Hepatocyte (in vitro differentiated cells): ENCODE data around the gene MND1. TPM values are rescaled to one million over a fixed set of nuclear protein-coding genes. Genes with fewer than 3 reads are reported as not detected.
"Not testable (repeated sequence)": the region's sequence is repeated elsewhere in the genome, so short reads cannot be mapped to it uniquely, and the experiment has no call there.

Experiments
- DNase-seq: peaks from one replicate; pipeline ENCODE4 v3.0.0-alpha.2; 2016; ENCODE audit warnings: low spot score
- H2AFZ ChIP-seq: fragments of 200-600 bp; sonication (generic); 2 replicates; pipeline ENCODE4 v1.6.0; 2016; ENCODE audit warnings: antibody characterized with exemption, mild to moderate bottlenecking
- H3K27ac ChIP-seq: fragments of 200-600 bp; sonication (generic); 2 replicates; pipeline ENCODE4 v1.5.1; 2016; ENCODE audit warnings: mild to moderate bottlenecking
- H3K27me3 ChIP-seq: fragments of 200-600 bp; sonication (generic); 2 replicates; pipeline ENCODE4 v1.6.1; 2016
- H3K36me3 ChIP-seq: fragments of 200-600 bp; sonication (generic); replicated peaks from 2 replicates; pipeline ENCODE4 v1.5.1; 2016; ENCODE audit warnings: low read depth; ENCODE audit not compliant: insufficient read depth
- H3K4me1 ChIP-seq: fragments of 200-600 bp; sonication (generic); 2 replicates; pipeline ENCODE4 v1.5.1; 2016; ENCODE audit warnings: mild to moderate bottlenecking, moderate library complexity; ENCODE audit not compliant: insufficient read depth
- H3K4me2 ChIP-seq: fragments of 200-600 bp; sonication (generic); 2 replicates; pipeline ENCODE4 v1.6.0; 2016
- H3K4me3 ChIP-seq: fragments of 200-600 bp; sonication (generic); 2 replicates; pipeline ENCODE4 v1.5.1; 2016; ENCODE audit warnings: mild to moderate bottlenecking
- H3K79me2 ChIP-seq: fragments of 200-600 bp; sonication (generic); 2 replicates; pipeline ENCODE4 v1.6.0; 2017; ENCODE audit warnings: mild to moderate bottlenecking
- H3K9me2 ChIP-seq: fragments of 200-600 bp; sonication (generic); replicated peaks from 2 replicates; pipeline ENCODE4 v1.6.0; 2017; ENCODE audit warnings: mild to moderate bottlenecking; ENCODE audit not compliant: insufficient read depth
- H3K9me3 ChIP-seq: fragments of 200-600 bp; sonication (generic); 2 replicates; pipeline ENCODE4 v1.5.1; 2016; ENCODE audit warnings: low read depth, mild to moderate bottlenecking
- H4K20me1 ChIP-seq: fragments of 200-600 bp; sonication (generic); 2 replicates; pipeline ENCODE4 v1.6.0; 2016; ENCODE audit warnings: mild to moderate bottlenecking; ENCODE audit not compliant: insufficient read depth, poor library complexity, severe bottlenecking
- CTCF ChIP-seq: fragments of 200-600 bp; sonication (generic); IDR thresholded peaks from 2 replicates; pipeline ENCODE4 v1.5.1; 2016; ENCODE audit warnings: antibody characterized with exemption, mild to moderate bottlenecking; ENCODE audit not compliant: poor library complexity
- EZH2 ChIP-seq: fragments of 200-600 bp; sonication (generic); IDR thresholded peaks from 2 replicates; pipeline ENCODE4 v1.6.1; 2016; ENCODE audit warnings: antibody characterized with exemption, mild to moderate bottlenecking, borderline replicate concordance
- EZH2phosphoT487 ChIP-seq: fragments of 200-600 bp; sonication (generic); IDR thresholded peaks from one replicate; pipeline ENCODE4 v1.6.1; 2018; ENCODE audit warnings: antibody characterized with exemption, mild to moderate bottlenecking, low read depth, moderate library complexity; ENCODE audit not compliant: unreplicated experiment, severe bottlenecking
- WGBS: methylation state at CpG from one replicate; pipeline ENCODE4 v1.1.6; 2016; ENCODE audit warnings: low lambda C conversion rate; ENCODE audit errors: missing lambda C conversion rate; 5-methylcytosine and 5-hydroxymethylcytosine counted together
- polyA plus RNA-seq: library from polyadenylated mRNA; unstranded; fragments of >200 nt; fragmentation: Nextera tagmentation; extraction: Ambion mirVana; gene quantifications from 2 replicates; pipeline ENCODE4 v1.2.1, GENCODE V29; 2016
- total RNA-seq: library from RNA; depleted of rRNA; stranded (reverse); fragments of >200 nt; gene quantifications from 2 replicates; pipeline ENCODE4 v1.2.3, GENCODE V29; 2014

MND1 gene
- total and polyA plus RNA-seq, 2 experiments from 2014 or later: 2.2 to 4.3 TPM

- no peak overlapping the region for H2AFZ ChIP-seq
- H3K4me3 ChIP-seq: no peak overlapping the region
- H3K27ac ChIP-seq: peak overlapping the region; percentile 53
- no peaks in the 10 kb centered on the region for H3K9me3 ChIP-seq
- DNase-seq: no peak
- H3K9me2 ChIP-seq: no peaks in the 10 kb centered on the region
- TF ChIP-seq CTCF (no peak), EZH2 (no peak), EZH2phosphoT487 (no peak)
- H3K4me2 ChIP-seq: no peak overlapping the region
- no peaks in the 10 kb centered on the region for H4K20me1 ChIP-seq
- WGBS: 100% methylated on average over 1 of the region's 1 CpG
- no peaks in the 10 kb centered on the region for H3K27me3 ChIP-seq
- H3K79me2 ChIP-seq: no peaks in the 10 kb centered on the region
- H3K36me3 ChIP-seq: no peaks in the 10 kb centered on the region
- peaks cover 12% of the 10 kb centered on the region for H3K4me1 ChIP-seq
These were observed 104.8 kb downstream of the MND1 start for GRCh38 chr4:153449338-153449737.

- Histone ChIP-seq H3K4me3 (no peak overlapping the region), H3K27me3 (no peaks in the 10 kb centered on the region), H3K36me3 (no peaks in the 10 kb centered on the region), H3K79me2 (no peaks in the 10 kb centered on the region), H3K27ac (no peak overlapping the region), H3K4me1 (peaks cover 12% of the 10 kb centered on the region), H3K9me3 (no peaks in the 10 kb centered on the region), H3K4me2 (no peak overlapping the region), H3K9me2 (no peaks in the 10 kb centered on the region), H2AFZ (no peak overlapping the region), H4K20me1 (no peaks in the 10 kb centered on the region)
- 96% methylated on average over 5 of the region's 5 CpGs for WGBS
- no peak for DNase-seq
- TF ChIP-seq EZH2 (no peak), CTCF (no peak), EZH2phosphoT487 (no peak)
These were observed 106.0 kb downstream of the MND1 start for GRCh38 chr4:153450544-153450917.

DNA sequence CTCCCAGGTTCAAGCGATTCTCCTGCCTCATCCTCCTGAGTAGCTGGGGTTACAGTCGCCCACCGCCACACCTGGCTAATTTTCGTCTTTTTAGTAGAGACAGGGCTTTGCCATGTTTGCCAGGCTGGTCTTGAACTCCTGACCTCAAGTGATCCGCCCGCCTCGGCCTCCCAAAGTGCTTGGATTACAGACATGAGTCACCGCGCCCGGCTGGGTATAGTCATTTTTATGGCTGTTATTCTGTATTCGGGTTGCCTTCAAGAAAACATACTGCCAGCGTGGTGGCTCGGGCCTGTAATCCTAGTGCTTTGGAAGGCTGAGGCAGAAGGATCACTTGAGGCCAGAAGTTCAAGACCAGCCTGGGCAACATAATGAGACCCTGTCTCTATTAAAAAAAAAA lies 106.7 kb downstream of the MND1 start:
- H3K27me3 ChIP-seq, H3K4me3 ChIP-seq, H3K36me3 ChIP-seq, H3K4me2 ChIP-seq, H3K9me3 ChIP-seq, H3K79me2 ChIP-seq, DNase-seq, H3K9me2 ChIP-seq, H4K20me1 ChIP-seq, H3K27ac ChIP-seq, H2AFZ ChIP-seq: not testable (repeated sequence)
- 83% methylated on average over 13 of the region's 13 CpGs for WGBS
- peaks cover 12% of the 10 kb centered on the region for H3K4me1 ChIP-seq

DNA sequence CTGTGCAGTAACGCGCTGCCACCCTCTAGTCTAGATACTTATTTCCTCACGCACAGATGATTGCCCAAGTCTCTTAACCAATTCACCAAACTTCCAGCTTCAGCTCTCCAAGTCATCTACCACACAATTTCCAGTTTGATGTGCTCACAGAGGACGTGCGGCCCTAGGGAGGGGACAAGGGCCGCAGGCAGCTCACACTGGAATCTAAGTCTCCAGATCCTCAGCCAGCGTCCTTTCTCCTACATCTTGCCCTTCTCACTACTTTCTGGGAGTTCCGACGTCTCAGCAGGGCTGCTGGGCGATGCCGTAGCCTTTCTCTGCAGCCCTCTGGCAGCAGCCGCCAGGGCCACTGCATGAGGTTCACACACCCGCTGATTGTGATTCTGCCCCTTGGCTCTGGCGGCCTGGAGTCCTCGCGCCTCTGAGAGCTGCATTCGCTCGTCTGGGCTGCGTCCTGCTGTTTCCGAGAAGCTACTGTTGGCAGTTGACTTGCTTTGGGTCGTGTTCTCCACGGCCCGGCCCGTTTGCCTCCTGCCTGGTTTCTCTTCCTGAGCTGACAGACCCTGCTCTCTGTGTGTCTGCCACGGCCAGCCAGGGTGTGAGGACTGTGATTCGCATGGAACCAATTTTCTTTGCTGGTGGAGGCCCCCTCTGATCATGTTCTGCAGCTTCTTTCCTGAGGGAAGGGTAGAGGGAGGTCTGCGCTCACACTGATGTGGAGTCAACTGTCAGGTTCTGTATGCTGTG lies 107.6 kb downstream of the MND1 start:
- Histone ChIP-seq H3K79me2 (no peaks in the 10 kb centered on the region), H4K20me1 (no peaks in the 10 kb centered on the region), H3K27ac (no peak overlapping the region), H3K36me3 (no peaks in the 10 kb centered on the region), H3K4me3 (no peak overlapping the region), H2AFZ (no peak overlapping the region), H3K27me3 (no peaks in the 10 kb centered on the region), H3K4me2 (no peak overlapping the region), H3K9me2 (no peaks in the 10 kb centered on the region), H3K4me1 (peaks cover 12% of the 10 kb centered on the region), H3K9me3 (no peaks in the 10 kb centered on the region)
- TF ChIP-seq EZH2 (no peak), CTCF (no peak), EZH2phosphoT487 (no peak)
- WGBS: 65% methylated on average over 27 of the region's 27 CpGs
- DNase-seq: no peak
